Activated CD4-positive, alpha-beta T cell treated with anti-CD3 and anti-CD28 coated beads, Interleukin-2, amount 10 ng/mL, durations not matched to agents 24 days and 14 days (primary cell): ENCODE data around the gene CYSTM1. TPM values are rescaled to one million over a fixed set of nuclear protein-coding genes. Genes with fewer than 3 reads are reported as not detected.

Experiments used
- DNase-seq: peaks from one replicate; pipeline ENCODE4 v3.0.0; 2022
- H3K27ac Mint-ChIP-seq: one replicate; pipeline ENCODE4 v1.8.0; 2022; ENCODE audit warnings: mild to moderate bottlenecking, mixed read lengths
- H3K27me3 Mint-ChIP-seq: one replicate; pipeline ENCODE4 v1.8.0; 2022; ENCODE audit warnings: mixed read lengths
- H3K36me3 Mint-ChIP-seq: one replicate; pipeline ENCODE4 v1.8.0; 2022; ENCODE audit warnings: low read depth, mild to moderate bottlenecking, mixed read lengths
- H3K4me1 Mint-ChIP-seq: one replicate; pipeline ENCODE4 v1.8.0; 2021; ENCODE audit warnings: mixed read lengths
- H3K4me3 Mint-ChIP-seq: one replicate; pipeline ENCODE4 v1.8.0; 2022; ENCODE audit warnings: mild to moderate bottlenecking, moderate library complexity, mixed read lengths
- H3K9me3 Mint-ChIP-seq: one replicate; pipeline ENCODE4 v1.8.0; 2021; ENCODE audit warnings: mixed read lengths
- intact Hi-C: fragments of 100-400 bp; cut with micrococcal nuclease; formaldehyde crosslinking; loops from one replicate; pipeline ENCODE4 v1.15.1; 2023
- total RNA-seq: library from RNA; stranded (reverse); gene quantifications from 2 replicates; pipeline ENCODE4 v1.2.3, GENCODE V29; 2022

The CYSTM1 gene
- total RNA-seq, 1 donor from 2014 or later, result 17.3 TPM

DNA sequence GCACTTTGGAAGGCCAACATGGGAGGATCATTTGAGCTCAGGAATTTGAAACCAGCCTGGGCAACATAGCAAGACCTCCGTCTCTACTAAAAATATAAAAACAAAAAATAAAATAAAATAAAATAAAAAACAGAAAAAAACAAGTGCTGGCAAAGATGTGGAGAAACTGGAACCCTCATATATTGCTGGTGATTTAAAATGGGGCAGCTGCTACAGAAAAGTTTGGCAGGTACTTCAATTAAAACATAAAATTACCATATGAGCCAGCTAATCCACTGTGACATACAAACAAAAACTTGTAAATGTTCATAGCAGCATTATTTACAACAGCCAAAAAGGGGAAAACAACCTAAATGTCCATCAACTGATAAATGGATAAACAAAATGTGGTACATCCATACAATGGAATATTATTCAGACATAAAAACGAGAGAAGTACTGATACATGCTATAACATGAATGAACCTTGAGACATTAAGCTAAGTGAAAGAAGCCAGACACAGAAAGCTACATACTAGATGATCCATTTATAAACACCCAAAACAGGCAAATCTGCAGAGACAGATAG is 85.2 kb downstream of the CYSTM1 start:
- Mint-ChIP-seq H3K27me3 (no peaks in the 10 kb centered on the region), H3K27ac (peak overlapping the region; percentile 12), H3K9me3 (no peaks in the 10 kb centered on the region), H3K4me1 (peaks cover 47% of the 10 kb centered on the region), H3K36me3 (peaks cover 34% of the 10 kb centered on the region), H3K4me3 (no peak overlapping the region)
- no peak for DNase-seq
- intact Hi-C loops, result no loop called here

DNA sequence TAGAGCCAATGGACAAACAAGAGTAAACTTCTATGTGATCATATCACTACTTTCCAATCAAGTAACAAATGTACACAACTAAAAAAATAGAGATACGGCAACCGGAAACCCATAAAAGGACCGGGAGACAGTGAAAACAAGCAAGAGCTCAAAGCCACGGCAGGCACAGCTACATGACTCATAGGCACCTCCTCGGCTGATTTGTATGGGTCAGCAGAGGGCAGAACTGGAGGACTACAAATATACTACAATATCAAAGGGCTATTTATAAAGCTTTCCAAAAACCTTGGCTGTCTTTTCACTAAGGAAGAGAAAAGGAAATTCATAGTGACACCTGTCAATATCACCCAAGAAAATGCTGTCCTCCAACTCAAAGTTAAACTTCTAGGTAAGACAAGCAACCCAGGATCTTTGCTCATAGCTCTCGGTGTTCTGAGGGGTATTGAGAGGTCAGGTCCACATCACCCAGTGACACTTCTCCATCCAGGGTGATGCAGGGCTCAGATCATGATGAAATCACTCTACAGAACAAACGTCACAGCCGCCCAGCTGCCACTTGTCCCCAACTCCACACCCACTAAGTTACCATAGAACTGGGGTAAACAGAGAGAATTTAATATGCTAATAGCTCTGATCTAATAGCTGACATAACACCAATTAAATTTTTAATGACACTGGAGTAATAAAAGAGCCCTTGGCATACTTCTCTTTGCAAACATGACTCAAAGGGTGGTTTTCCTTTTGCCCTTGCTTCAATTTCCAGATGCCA is 86.6 kb downstream of the CYSTM1 start:
- DNase-seq, result peak; percentile 73
- peaks cover 37% of the 10 kb centered on the region for H3K36me3 Mint-ChIP-seq
- no peaks in the 10 kb centered on the region for H3K9me3 Mint-ChIP-seq
- intact Hi-C loops, result loop anchor here (1.0 kb wide), 1 partner anchor 10 kb away; no protein-coding TSS in a partner anchor
- no peaks in the 10 kb centered on the region for H3K27me3 Mint-ChIP-seq
- H3K4me3 Mint-ChIP-seq, result no peak overlapping the region
- H3K27ac Mint-ChIP-seq, result peak overlapping the region; percentile 70
- H3K4me1 Mint-ChIP-seq, result peaks cover 61% of the 10 kb centered on the region

DNA sequence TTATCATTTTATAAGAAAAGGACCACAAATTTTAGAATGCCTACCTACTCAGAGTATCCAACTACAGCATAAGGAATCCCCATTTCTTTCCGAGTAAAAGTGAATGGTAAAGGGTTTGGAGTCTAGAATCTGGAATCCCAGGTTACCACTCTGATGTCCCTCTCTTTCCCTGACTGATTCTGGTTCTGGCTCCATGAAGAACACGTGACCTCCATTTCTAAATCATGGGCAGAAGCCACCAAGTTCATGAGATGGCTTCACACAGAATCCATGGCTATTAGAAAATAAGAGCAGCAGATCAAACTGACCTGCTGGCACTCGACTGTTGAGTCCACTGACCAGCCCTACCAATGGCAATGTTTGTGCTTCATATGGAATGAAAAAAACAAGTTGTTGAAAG is 87.2 kb downstream of the CYSTM1 start:
- no peaks in the 10 kb centered on the region for H3K9me3 Mint-ChIP-seq
- no peak overlapping the region for H3K27ac Mint-ChIP-seq
- no peaks in the 10 kb centered on the region for H3K27me3 Mint-ChIP-seq
- H3K4me3 Mint-ChIP-seq, result no peak overlapping the region
- intact Hi-C loops, result no loop called here
- no peak for DNase-seq
- peaks cover 37% of the 10 kb centered on the region for H3K36me3 Mint-ChIP-seq
- H3K4me1 Mint-ChIP-seq, result peaks cover 66% of the 10 kb centered on the region

DNA sequence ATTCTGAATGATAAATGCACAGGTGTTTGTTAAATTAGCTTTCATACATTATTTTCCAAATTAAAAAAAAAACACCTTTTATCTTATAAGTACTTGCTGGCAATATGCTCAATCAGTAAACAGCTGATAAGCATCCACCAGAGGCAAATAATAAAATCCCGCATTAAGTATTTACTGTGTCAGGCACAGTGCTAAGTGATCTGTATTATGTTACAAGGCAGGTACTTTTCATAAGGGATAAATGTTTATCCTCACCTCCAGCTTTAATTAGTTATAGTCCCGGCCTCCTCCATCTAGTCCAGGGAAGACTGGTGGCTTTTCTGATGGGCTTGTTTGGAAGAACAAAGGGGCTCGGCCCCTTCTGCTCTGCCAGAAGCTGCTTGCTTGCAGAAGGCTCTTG is 87.9 kb downstream of the CYSTM1 start:
- Mint-ChIP-seq H3K27ac (no peak overlapping the region), H3K9me3 (no peaks in the 10 kb centered on the region), H3K4me3 (no peak overlapping the region), H3K4me1 (peaks cover 66% of the 10 kb centered on the region), H3K27me3 (no peaks in the 10 kb centered on the region), H3K36me3 (peaks cover 34% of the 10 kb centered on the region)
- DNase-seq, result no peak
- intact Hi-C loops, result no loop called here

DNA sequence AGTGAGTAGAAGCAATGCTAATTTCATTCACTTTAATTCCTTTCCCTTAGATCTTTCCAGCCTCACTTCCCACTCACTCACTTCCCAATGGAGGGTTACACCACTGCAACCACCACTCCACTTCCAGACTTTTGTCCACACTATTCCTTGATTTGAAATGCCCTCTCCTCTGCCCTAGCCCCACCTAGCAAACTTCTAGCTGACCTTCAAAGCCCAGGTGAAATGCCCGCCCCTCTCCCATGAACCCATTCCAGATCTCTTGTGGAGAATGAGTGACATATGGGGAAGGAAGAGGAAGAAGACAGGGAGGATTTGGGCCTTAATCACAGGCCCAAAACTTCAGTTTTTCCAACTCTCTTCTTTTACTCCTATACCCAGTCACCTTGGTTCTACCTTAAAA is 90.9 kb downstream of the CYSTM1 start:
- peaks cover 18% of the 10 kb centered on the region for H3K36me3 Mint-ChIP-seq
- peak overlapping the region; percentile 81 for H3K27ac Mint-ChIP-seq
- DNase-seq, result no peak
- H3K4me1 Mint-ChIP-seq, result peaks cover 46% of the 10 kb centered on the region
- intact Hi-C loops, result loop anchor here (5.0 kb wide), 1 partner anchor 36 kb away; the partner anchor contains the start of gene PFDN1
- H3K9me3 Mint-ChIP-seq, result no peaks in the 10 kb centered on the region
- no peaks in the 10 kb centered on the region for H3K27me3 Mint-ChIP-seq
- H3K4me3 Mint-ChIP-seq, result peak overlapping the region; percentile 47

DNA sequence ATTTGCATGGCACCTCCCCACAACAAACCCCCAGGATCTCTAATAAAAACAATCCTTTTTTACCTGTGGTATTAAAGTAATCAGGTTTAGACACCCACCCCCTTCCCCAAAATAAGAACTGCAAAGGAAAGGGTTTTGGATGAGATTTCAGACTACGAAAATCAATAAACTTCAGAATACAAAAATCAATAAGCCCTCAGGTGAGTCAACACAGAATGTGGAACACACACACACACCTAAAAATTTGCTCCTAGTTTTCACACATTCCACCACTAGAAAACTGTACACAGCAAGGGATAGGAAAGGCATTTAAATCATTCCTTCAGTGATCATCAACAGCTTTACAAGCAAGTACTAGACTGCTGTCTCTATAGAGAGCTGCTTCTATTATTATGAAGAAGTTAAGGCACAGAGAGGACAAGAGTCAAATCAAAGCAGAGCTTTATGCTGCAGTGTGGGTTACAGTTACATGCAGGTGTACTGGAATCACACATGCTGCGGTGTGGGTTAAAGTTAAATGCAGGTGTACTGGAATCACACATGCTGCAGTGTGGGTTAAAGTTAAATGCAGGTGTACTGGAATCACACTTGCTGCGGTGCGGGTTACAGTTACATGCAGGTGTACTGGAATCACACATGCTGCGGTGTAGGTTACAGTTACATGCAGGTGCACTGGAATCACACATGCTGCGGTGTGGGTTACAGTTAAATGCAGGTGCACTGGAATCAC is 91.6 kb downstream of the CYSTM1 start:
- H3K27me3 Mint-ChIP-seq, result no peaks in the 10 kb centered on the region
- DNase-seq, result no peak
- no peaks in the 10 kb centered on the region for H3K9me3 Mint-ChIP-seq
- H3K36me3 Mint-ChIP-seq, result peaks cover 18% of the 10 kb centered on the region
- intact Hi-C loops, result loop anchor here (1.0 to 5.0 kb wide), 2 partner anchors 15 to 36 kb away; partner anchors contain the start of gene PFDN1
- H3K4me1 Mint-ChIP-seq, result peaks cover 41% of the 10 kb centered on the region
- peak overlapping the region; percentile 81 for H3K27ac Mint-ChIP-seq
- H3K4me3 Mint-ChIP-seq, result peak overlapping the region; percentile 63

DNA sequence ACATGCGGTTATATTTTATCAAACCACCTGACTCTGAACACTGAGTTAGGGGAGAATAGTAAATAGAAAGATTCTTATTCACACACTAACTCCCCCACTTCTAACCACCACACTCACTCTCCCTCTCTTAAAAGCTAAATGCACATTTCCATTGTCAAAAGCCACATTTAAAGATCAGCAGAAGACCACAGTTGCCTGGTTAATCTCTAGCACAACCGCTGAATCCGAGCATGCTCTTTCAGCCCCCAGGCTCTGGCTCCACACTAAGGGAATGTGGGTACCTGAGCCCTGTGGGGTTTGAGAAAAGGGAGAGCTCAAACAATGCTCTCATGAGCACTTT is 92.2 kb downstream of the CYSTM1 start:
- H3K27me3 Mint-ChIP-seq, result no peaks in the 10 kb centered on the region
- peaks cover 17% of the 10 kb centered on the region for H3K36me3 Mint-ChIP-seq
- no peaks in the 10 kb centered on the region for H3K9me3 Mint-ChIP-seq
- H3K27ac Mint-ChIP-seq, result peak overlapping the region; percentile 26
- peaks cover 39% of the 10 kb centered on the region for H3K4me1 Mint-ChIP-seq
- H3K4me3 Mint-ChIP-seq, result peak overlapping the region; percentile 63
- peak; percentile 71 for DNase-seq
- intact Hi-C loops, result loop anchor here (1.0 to 5.0 kb wide), 2 partner anchors 16 to 35 kb away; partner anchors contain the start of gene PFDN1

DNA sequence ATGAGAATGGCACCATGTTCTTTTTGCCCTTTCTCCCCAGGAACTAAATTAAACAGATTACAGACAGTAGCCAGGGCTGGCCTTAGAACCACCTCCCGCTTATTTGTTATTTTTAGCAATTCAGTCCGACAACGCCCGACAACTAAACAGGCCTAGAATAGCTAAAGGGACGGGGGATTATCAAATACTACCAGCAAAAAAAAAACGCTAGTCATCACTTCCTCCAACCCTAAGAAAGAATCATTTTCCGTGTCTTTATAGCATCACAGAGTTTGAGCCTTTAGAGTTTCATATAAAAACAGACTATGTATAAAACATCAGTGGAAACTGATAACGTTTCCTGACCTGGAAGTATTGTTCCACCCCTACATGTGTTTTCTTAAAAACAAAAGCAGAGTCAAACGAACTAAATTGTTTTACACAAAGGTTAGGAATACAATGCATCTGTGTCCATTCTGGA is 92.6 kb downstream of the CYSTM1 start:
- Mint-ChIP-seq H3K27me3 (no peaks in the 10 kb centered on the region), H3K4me3 (peak overlapping the region; percentile 63), H3K4me1 (peaks cover 36% of the 10 kb centered on the region), H3K9me3 (no peaks in the 10 kb centered on the region), H3K36me3 (peaks cover 16% of the 10 kb centered on the region), H3K27ac (peak overlapping the region; percentile 26)
- intact Hi-C loops, result loop anchor here (1.0 to 5.0 kb wide), 2 partner anchors 16 to 35 kb away; partner anchors contain the start of gene PFDN1
- DNase-seq, result no peak

DNA sequence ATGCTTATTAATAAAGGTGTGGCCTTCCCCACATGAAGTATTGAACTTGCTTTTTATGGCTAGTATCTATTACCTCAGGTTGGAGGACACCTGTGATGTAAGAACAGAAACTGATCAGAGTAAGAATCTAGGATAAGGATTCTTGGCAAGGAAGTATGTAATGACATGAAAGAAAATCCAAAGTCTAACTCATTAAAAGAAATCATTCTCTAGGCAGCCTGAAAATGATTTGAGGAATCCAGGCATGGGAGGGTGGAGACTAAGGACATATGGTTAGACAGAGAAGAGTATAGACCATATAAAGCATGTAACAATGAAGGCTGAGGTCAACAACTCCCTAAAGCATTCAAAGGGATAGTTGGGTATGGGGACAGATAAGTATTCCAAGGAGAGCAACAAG is 95.0 kb downstream of the CYSTM1 start:
- Mint-ChIP-seq H3K4me1 (peaks cover 35% of the 10 kb centered on the region), H3K27me3 (no peaks in the 10 kb centered on the region), H3K9me3 (no peaks in the 10 kb centered on the region), H3K36me3 (peaks cover 21% of the 10 kb centered on the region), H3K4me3 (no peak overlapping the region), H3K27ac (no peak overlapping the region)
- intact Hi-C loops, result no loop called here
- no peak for DNase-seq

DNA sequence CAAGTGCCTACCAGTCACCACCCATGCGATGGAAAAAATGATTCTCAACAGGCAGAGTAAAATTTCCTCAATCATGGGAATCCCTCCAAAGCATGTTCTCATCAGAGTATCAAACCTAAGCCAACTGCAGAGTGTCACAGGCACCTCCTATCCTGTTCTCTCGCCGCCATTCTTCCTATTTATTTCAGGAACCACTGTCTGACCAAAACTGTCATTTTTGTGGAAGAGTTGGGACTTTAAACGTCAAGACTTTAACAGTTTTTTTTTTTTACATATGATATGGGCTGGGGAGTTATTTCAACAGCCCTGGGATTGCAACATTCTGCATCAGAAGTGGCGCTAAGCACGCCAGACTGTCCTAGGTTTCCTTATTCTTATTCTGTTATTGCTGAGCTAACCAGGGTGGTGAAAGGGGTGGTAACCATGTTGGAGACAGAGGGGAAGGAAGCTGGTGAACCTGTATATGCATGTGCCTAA is 98.5 kb downstream of the CYSTM1 start:
- H3K27me3 Mint-ChIP-seq, result no peaks in the 10 kb centered on the region
- H3K9me3 Mint-ChIP-seq, result peaks cover 3% of the 10 kb centered on the region
- H3K27ac Mint-ChIP-seq, result no peak overlapping the region
- DNase-seq, result no peak
- H3K4me3 Mint-ChIP-seq, result no peak overlapping the region
- intact Hi-C loops, result no loop called here
- peaks cover 9% of the 10 kb centered on the region for H3K4me1 Mint-ChIP-seq
- H3K36me3 Mint-ChIP-seq, result peaks cover 33% of the 10 kb centered on the region

DNA sequence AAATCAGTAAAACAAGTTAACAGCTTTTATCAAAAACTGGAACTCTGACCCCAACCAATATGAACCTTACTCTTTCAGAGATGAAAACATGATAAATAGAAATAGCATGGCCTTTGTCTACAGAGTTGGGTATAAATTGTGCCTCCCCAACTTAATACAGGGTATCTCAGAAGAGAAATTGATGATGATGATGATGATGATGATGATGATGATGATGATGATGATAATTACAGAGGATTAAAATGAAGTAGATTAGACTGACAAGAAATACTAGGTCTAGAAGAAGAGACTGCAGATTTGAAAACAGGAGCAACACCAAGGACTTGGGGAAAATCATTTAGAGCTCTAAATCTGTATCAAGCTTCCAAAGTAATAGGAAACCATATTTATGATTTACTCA is 100.8 kb downstream of the CYSTM1 start:
- intact Hi-C loops, result no loop called here
- Mint-ChIP-seq H3K27me3 (no peaks in the 10 kb centered on the region), H3K4me3 (no peak overlapping the region)

DNA sequence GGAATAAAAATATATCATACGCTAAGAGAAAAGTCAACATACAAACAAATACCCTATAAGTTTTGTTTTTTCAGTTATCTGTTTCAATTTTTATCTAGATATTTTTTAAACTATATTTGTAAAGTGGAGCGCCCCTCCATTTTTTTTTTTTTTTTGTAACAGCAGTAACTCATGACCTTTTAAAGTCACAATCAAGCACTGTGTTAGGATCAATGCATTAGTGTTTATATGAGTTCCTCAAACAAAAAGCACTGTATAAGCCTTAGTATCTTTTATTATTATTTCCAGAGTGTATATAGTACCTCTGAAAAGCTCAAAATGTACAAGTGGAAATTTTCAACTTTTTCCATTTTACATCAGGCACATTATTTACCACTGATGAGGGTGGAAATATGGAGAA is 107.3 kb downstream of the CYSTM1 start:
- H3K4me3 Mint-ChIP-seq, result no peak overlapping the region
- intact Hi-C loops, result no loop called here
- H3K4me1 Mint-ChIP-seq, result peaks cover 15% of the 10 kb centered on the region
- H3K9me3 Mint-ChIP-seq, result no peaks in the 10 kb centered on the region
- H3K27ac Mint-ChIP-seq, result no peak overlapping the region
- H3K36me3 Mint-ChIP-seq, result peaks cover 13% of the 10 kb centered on the region
- no peaks in the 10 kb centered on the region for H3K27me3 Mint-ChIP-seq
- DNase-seq, result no peak

More for the DNA sequence above, 100.8 kb downstream of the CYSTM1 start:
- DNase-seq, result no peak
- Mint-ChIP-seq H3K36me3 (peaks cover 37% of the 10 kb centered on the region), H3K27ac (no peak overlapping the region), H3K9me3 (peaks cover 3% of the 10 kb centered on the region), H3K4me1 (peaks cover 13% of the 10 kb centered on the region)

DNA sequence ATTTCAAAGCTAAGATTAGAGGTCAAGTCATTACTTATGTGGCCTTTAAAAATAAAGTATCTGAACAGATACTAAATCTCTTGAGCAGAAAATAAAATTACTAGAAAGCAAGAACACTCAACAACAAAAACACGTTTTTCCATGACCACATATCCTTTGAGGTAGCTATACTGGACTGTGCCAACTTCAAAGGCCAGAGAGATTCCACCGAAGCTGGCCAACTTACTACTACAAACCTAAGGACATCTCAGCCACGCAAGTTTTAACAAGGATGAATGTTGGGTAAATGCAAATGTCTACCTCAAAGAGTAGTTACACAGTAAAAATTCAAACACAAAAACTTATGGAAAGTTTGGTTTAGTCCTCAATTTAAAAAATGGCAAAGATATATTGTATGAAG is 109.0 kb downstream of the CYSTM1 start:
- H3K27ac Mint-ChIP-seq, result no peak overlapping the region
- H3K27me3 Mint-ChIP-seq, result no peaks in the 10 kb centered on the region
- no peak for DNase-seq
- intact Hi-C loops, result no loop called here
- H3K4me3 Mint-ChIP-seq, result no peak overlapping the region
- H3K36me3 Mint-ChIP-seq, result peaks cover 2% of the 10 kb centered on the region
- H3K9me3 Mint-ChIP-seq, result no peaks in the 10 kb centered on the region
- H3K4me1 Mint-ChIP-seq, result peaks cover 14% of the 10 kb centered on the region

DNA sequence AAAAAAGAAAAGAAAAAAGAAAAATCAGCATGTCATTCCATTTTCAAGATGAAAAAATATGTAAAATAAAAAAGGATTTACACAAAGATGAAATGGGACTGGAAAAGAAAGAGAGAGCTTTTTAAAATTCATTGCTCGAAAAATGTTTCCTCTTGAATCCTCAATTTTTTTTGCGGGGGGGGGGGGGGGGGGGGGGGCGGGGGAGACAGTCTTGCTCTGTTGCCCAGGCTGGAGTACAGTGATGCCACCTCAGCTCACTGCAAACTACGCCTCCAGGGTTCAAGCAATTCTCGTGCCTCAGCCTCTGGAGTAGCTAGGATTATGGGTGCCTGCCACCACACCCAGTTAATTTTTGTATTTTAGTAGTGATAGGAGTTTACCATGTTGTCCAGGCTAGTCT is 111.4 kb downstream of the CYSTM1 start:
- Mint-ChIP-seq H3K4me3 (no peak overlapping the region), H3K27ac (no peak overlapping the region), H3K36me3 (peaks cover 8% of the 10 kb centered on the region), H3K9me3 (no peaks in the 10 kb centered on the region), H3K4me1 (peaks cover 23% of the 10 kb centered on the region), H3K27me3 (no peaks in the 10 kb centered on the region)
- intact Hi-C loops, result no loop called here
- DNase-seq, result no peak
